HG02885 (cell line): ENCODE measurements around the gene WNK1.
"Not testable (repeated sequence)": the region's sequence is repeated elsewhere in the genome, so short reads cannot be mapped to it uniquely, and the experiment has no call there.

Source experiments
- ATAC-seq: cut with Tn5 transposase; IDR thresholded peaks from one replicate; pipeline ENCODE4 v1.9.1; 2021; ENCODE audit warnings: mild to moderate bottlenecking; ENCODE audit not compliant: unreplicated experiment, poor library complexity

WNK1 gene

GRCh38 chr12:849733-850437 is 97.5 kb downstream of the WNK1 start:
- ATAC-seq = not testable (repeated sequence)

- no peak for ATAC-seq
These were observed 99.0 kb downstream of the WNK1 start for GRCh38 chr12:851343-851742.

GRCh38 chr12:851913-852312 is 99.5 kb downstream of the WNK1 start:
- no peak for ATAC-seq

- ATAC-seq = no peak
These were observed 100.5 kb downstream of the WNK1 start for GRCh38 chr12:852864-853263.

- no peak for ATAC-seq
These were observed 105.2 kb downstream of the WNK1 start for GRCh38 chr12:857611-858010.

- ATAC-seq = no peak
These were observed 110.0 kb downstream of the WNK1 start for GRCh38 chr12:862303-862911.

- ATAC-seq = no peak
These were observed 110.9 kb downstream of the WNK1 start for GRCh38 chr12:863285-863684.

GRCh38 chr12:865614-866013 is 113.2 kb downstream of the WNK1 start:
- no peak for ATAC-seq

- no peak for ATAC-seq
These were observed 115.5 kb downstream of the WNK1 start for GRCh38 chr12:867905-868304.

- no peak for ATAC-seq
These were observed 116.3 kb downstream of the WNK1 start for GRCh38 chr12:868722-869121.

GRCh38 chr12:870378-870777 is 118.0 kb downstream of the WNK1 start:
- no peak for ATAC-seq

- no peak for ATAC-seq
These were observed 121.6 kb downstream of the WNK1 start for GRCh38 chr12:873954-874353.

GRCh38 chr12:879641-880040 is 127.3 kb downstream of the WNK1 start:
- ATAC-seq = no peak

GRCh38 chr12:880656-881055 is 128.3 kb downstream of the WNK1 start:
- no peak for ATAC-seq

- ATAC-seq = no peak
These were observed 132.5 kb downstream of the WNK1 start for GRCh38 chr12:884746-885414.

GRCh38 chr12:885701-886100 is 133.3 kb downstream of the WNK1 start:
- no peak for ATAC-seq

- ATAC-seq = no peak
These were observed 133.8 kb downstream of the WNK1 start for GRCh38 chr12:886206-886605.

- no peak for ATAC-seq
These were observed 141.8 kb downstream of the WNK1 start for GRCh38 chr12:894226-894625.

GRCh38 chr12:896031-896430 is 143.7 kb downstream of the WNK1 start:
- ATAC-seq = no peak

- ATAC-seq = no peak
These were observed 145.0 kb downstream of the WNK1 start for GRCh38 chr12:897386-897785.

- ATAC-seq = no peak
These were observed 150.2 kb downstream of the WNK1 start for GRCh38 chr12:902581-902980.

- ATAC-seq = no peak
These were observed 150.7 kb downstream of the WNK1 start for GRCh38 chr12:903055-903454.
